HTERT RPE-1 (cell line): ENCODE results near the gene ORAI3.

Experiments
- in situ Hi-C: fragments of 300-500 bp; cut with MboI; formaldehyde crosslinking; loops from 4 replicates; pipeline ENCODE4 v1.14.3; 2020; ENCODE audit warnings: low sequenced_read_pairs

The ORAI3 gene

GRCh38 chr16:30946671-30947540 is 2.0 kb upstream of the ORAI3 start:
- in situ Hi-C loops: no loop called here

- in situ Hi-C loops: no loop called here
Measured at GRCh38 chr16:30947541-30947858, 1.4 kb upstream of the ORAI3 start.

GRCh38 chr16:30947859-30948666 is 805 bp upstream of the ORAI3 start:
- in situ Hi-C loops: no loop called here

GRCh38 chr16:30949650-30950515 is 1.0 kb downstream of the ORAI3 start:
- in situ Hi-C loops: no loop called here

- in situ Hi-C loops: no loop called here
Measured at GRCh38 chr16:30950516-30951065, 1.7 kb downstream of the ORAI3 start.

- in situ Hi-C loops: no loop called here
Measured at GRCh38 chr16:30951193-30951592, 2.3 kb downstream of the ORAI3 start.

GRCh38 chr16:30951750-30952149 is 2.9 kb downstream of the ORAI3 start:
- in situ Hi-C loops: no loop called here

- in situ Hi-C loops: no loop called here
Measured at GRCh38 chr16:30953111-30953510, 4.2 kb downstream of the ORAI3 start.

GRCh38 chr16:30953511-30954124 is 4.8 kb downstream of the ORAI3 start:
- in situ Hi-C loops: no loop called here

- in situ Hi-C loops: no loop called here
Measured at GRCh38 chr16:30954993-30955392, 6.1 kb downstream of the ORAI3 start.

GRCh38 chr16:30956601-30957455 is 8.0 kb downstream of the ORAI3 start:
- in situ Hi-C loops: no loop called here

- in situ Hi-C loops: no loop called here
Measured at GRCh38 chr16:30957456-30958174, 8.7 kb downstream of the ORAI3 start, which contains the start of gene SETD1A. Gene SETD1A, plus strand, starts transcription at chr16:30957754. Its CDS starts 978 bp downstream, at chr16:30958732.

GRCh38 chr16:30958175-30959079 is 9.6 kb downstream of the ORAI3 start:
- in situ Hi-C loops: no loop called here

- in situ Hi-C loops: no loop called here
Measured at GRCh38 chr16:30961384-30961783, 12.5 kb downstream of the ORAI3 start.

GRCh38 chr16:30963925-30964511 is 15.2 kb downstream of the ORAI3 start:
- in situ Hi-C loops: no loop called here

- in situ Hi-C loops: no loop called here
Measured at GRCh38 chr16:30964574-30965226, 15.8 kb downstream of the ORAI3 start.

GRCh38 chr16:30965436-30965835 is 16.6 kb downstream of the ORAI3 start:
- in situ Hi-C loops: no loop called here
